GM19193 (cell line): ENCODE data around the gene MAEA.

Experiments used
- POLR2A ChIP-seq: IDR thresholded peaks from 4 replicates; pipeline ENCODE4 v1.6.1; 2011; ENCODE audit not compliant: insufficient read depth, insufficient read length; ENCODE audit errors: extremely low read depth

Gene MAEA

DNA sequence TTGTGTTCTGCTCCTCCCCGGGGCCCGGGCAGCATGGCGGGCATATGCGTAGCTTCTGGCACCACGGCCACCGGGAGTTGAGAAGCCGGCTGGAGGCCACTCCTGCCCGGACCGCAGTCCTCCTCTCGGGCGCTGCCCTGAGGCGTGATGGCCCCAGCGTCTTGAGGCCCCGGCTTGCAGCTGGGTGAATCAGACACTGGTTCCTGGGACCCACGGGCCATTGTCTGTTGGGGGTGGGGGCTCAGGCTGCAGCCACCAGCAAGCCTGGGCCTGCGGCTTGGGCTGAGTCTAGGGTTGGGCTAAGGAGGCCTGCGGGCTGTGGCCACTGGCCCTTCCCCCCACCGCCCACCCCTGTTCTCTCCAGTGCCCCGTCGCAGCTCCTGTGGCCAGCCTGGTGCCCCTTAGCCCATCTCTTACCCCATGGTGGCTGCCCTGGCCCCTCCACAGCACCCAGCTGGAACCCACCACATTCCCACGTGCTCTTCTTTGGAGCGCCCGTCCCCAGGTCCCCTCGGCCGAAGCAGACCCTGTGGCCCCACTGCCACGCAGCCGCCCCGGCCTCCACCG is 50.6 kb downstream of the MAEA start:
- no peak for TF ChIP-seq POLR2A

DNA sequence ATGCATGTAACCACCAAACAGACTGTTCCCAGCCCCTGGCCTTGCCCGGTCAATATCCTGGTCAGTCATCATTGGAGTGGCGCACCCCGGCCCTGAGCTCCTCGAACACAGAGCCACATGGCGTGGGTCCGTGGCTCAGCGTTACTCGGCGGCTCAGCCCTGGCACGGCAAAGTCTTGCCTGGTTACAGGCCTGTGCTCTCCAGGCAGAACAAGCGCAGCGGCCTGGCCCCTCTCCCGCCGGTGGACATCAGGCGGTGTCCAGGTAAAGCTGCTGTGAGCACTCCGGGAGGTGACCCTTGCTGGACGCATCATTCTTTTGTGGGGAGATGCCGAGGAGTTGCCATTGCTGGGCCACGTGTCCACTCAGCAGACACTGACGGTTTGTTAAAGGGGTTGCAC is 51.2 kb downstream of the MAEA start:
- TF ChIP-seq POLR2A: no peak

DNA sequence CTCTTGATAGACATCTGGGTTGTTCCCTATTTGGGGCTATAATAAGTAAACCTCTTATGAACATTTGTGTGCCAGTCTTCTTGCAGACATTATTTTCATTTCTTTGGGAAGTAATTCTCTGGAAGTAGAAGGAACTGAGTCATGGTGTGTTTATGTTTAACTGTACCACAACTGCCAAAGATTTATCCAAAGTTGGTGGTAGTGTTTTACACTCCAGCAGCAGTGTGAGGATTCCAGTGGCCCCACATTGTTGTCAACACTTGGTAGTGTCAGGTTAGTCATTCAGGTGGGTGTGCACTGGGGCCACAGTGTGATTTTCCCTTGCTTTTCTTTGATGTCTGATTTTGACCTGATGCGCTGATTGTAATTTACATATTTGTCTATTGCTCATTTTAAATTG is 52.3 kb downstream of the MAEA start:
- no peak for TF ChIP-seq POLR2A

DNA sequence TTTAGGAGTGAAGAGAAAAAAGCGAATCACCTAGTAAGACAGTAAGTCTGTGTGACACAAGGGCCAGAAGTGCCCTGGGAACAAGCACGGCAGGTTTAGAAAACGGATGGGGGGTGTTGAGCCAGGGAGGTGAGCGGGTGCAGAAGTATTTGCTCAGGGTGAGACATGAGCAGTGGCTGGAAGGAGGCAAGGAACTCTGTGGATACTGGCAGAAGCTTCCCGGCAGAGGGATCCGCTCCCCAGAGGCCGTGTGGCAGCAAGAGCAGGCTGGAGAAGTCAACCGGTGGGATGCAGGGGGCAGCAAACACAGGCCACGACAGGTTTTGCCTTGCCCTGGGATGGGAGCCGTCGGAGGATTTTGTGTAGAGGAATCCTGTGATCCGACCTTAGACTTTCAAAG is 55.0 kb downstream of the MAEA start:
- no peak for TF ChIP-seq POLR2A

DNA sequence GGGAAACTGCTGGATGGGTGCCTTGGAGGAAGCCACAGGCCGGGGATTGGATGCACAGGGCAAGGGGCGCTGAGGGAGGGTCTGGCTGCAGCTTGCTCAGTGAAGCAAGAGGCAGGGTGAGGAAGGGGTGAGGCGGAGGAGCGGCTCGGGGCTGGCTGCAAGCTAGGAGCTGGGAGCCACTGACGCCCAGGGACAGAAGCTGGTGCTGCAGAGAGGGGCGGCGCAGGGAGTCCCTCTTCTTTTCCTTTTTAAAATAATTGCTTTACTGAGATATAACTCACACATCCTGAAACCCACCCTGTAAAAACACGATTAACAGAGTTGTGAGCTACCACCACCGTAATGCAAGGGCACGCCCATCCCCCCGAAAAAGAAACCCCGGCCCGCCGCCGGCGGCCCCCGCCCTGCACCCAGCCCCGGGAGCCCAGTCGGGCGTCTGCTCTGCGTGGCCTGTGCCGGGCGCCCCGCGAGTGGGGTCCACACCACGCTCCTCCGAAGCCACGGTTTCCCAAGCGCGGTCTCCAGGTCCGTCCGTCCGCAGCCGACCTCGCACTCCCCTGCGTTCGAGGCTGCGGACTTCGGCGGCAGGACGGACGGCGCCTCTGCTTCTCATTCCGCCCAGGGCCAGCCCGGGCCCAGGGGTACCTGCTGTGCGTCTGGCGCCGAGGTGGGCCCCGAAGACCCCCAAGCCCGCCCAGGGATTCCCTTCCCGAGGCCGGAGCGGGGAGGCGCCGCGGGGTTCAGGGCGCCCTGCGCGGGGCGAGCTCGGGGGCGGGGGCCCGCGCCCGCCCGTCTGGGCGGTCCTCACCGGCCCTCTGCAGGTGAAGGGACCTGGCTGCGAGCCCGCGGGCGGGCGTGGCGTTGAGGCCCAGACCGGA is 56.5 kb downstream of the MAEA start:
- no peak for TF ChIP-seq POLR2A

DNA sequence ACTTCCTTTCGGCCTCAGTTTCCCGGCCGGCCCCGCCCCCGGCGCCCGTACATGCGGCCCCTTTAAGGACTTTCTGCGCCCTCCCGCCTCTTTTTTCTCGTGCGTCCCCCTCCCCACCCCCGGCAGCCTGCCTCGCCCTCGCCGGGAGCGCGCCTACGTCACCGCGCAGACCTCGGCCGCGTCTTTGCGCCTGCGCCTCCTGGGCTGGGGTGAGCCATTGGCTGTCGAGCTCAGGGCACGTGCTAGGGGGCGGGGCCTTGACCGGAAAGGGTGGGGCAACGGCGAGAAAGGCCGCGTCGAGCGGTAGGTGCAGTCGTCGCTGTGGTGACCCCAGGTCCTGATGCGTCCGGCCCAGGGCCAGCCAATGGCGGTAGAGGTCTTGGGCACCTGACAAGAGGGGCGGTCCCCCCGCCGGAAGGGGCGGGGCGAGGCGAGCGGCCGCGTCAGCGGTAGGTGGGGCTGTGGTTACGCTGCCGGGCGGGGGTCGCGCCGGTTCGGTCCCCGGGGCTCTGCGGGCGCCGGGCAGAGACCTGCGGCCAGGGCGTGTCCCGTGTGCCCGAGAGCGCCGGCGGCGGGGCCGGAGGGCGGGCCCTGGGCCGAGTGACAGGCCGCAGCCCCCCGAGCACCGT is 57.2 kb downstream of the MAEA start, which contains the start of gene UVSSA:
TSS of gene UVSSA (plus strand) at position 428 of the 629 bp plus-strand sequence. CDS start 884 bp downstream, outside the sequence.
- TF ChIP-seq POLR2A: peak; percentile 60

DNA sequence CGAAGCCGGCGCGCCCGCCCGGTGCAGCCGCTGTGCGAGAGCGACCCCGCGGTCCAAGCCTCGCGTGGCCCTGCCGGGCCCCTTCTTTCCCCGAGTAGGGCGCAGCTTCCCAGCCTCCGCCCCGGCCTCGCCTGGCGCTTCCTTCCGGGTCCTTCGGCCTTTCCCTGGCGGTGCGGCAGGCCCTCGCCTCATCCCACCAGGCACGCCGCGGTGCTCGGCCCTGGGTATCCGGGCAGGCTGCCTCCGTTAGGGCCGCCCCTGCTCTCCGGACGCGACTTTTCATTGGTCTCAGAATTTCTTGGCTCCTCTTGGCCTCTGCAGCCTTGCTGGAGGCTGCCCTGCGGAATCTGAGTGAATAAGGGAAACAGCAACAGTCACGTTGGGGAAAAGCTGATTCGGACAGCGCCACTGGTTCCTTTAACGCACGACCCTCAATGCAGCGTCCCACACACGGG is 57.7 kb downstream of the MAEA start:
- TF ChIP-seq POLR2A: no peak

DNA sequence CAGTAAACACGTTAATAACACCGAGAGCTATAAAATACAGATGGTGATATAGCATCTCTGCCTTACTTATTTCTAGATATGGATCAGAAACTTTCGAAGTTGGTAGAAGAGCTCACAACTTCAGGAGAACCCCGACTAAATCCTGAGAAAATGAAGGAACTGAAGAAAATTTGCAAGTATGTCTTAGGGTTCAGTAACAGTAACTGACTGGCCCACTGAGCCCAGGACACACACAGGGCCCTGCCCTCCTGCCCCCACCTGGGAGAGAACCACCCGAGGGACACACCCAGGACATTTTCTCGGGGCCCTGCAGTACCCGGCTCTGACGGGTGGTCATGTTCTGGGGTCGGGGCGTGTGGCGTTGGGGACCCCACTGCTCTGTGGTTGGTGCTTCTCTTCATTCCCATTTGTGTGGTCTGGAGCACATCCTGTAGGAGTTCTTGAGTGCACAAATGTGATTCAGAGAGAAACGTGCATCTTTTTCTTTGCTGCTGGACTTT is 58.4 kb downstream of the MAEA start:
- no peak for TF ChIP-seq POLR2A

DNA sequence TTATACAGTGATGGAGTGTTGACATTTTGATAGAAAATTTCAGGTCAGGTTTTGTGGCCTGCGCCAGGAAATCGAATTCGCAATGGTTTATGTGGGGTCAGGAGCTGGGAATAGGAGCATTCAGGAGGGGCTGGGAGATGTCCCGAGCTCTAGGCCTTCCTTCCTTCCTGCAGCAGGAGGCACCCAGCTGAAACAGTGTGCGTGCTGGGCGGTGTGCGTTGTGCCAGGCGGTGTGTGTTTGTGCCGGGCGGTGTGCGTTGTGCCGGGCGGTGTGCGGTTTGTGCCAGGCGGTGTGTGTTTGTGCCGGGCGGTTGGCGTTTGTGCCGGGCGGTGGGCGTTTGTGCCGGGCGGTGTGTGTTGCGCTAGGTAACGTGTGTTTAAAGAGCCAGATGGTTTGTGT is 59.1 kb downstream of the MAEA start:
- TF ChIP-seq POLR2A: no peak

DNA sequence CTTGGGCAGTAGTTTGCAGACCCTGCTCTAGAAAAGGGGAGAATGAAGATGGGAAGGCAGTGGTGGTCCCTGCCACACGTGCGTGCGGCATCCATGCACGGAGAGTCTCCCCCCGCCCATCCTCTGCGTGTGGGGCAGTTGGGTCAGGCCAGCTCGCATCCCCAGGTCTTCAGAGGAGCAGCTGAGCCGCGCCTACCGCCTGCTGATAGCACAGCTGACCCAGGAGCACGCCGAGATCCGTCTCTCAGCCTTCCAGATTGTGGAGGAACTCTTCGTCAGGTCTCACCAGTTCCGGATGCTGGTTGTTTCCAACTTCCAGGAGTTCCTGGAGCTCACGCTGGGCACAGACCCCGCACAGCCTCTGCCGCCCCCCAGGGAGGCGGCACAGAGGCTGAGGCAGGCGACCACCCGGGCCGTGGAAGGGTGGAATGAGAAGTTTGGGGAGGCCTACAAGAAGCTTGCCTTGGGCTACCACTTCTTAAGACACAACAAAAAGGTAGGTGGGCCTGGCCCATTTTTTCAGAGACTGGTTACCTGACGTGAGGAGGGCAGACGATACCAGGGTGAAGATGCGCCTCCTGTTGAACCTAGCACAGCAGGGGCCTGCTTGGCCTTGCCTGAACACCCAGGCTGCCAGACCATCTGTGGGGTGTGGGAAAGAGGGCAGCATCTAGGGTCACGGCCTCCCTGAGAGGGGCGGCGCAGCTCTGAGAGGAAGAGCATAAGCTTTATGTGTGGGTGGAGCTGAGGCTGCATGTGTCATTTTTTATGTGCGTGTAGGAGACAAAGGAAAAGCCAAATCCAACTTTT is 59.9 kb downstream of the MAEA start:
- TF ChIP-seq POLR2A: no peak

DNA sequence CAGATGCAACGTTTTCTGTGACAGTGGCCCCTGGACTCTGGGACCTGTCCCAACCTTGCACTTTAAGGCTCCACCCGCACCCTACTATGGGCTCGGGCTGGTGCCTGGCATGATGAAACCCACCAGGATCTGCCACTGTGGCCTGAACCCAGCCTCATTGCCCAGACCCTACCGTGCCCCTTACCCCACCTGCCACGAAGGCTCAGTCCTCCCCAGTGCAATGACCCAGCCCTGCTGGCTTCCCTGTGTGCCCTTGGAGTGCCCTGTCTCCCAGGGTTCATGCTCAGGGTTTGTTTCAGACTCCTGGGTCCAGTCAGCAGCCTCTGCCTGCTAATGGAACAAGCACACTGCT is 60.5 kb downstream of the MAEA start:
- TF ChIP-seq POLR2A: no peak

DNA sequence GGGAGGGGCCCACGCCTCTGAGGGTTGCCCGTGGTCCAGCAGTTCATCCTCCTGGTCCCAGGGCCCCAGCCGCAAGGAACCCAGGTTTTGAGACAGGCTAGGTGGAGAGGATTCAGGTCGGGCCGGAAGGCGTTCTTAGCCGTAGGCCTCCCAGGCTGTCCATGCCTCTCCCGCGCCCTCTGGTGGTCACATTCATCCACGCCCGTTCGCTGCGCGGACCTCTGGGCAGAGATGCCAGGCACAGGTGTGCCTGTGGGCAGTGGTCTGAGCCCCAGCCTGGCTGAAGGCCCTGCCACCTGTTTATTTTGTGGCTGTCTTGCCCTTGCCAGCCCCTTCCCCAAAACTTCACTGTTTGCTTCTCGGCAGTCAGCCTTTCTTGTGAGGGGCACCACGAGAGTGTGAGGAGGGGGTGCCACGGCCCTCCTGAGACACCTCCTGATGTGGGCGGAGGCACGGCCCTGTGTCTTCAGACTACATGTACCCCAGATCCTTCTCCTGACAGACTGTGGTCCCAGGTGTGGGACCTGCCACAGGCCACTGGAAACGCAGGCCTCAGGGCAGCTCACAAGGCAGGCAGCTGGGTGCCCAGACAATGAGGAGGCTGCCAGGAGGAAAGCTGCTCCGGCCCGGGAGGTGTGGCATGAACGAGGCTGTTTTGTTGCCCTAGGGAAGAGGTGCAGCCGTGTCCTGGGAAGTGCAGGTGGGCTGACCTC is 62.3 kb downstream of the MAEA start:
- TF ChIP-seq POLR2A: no peak

DNA sequence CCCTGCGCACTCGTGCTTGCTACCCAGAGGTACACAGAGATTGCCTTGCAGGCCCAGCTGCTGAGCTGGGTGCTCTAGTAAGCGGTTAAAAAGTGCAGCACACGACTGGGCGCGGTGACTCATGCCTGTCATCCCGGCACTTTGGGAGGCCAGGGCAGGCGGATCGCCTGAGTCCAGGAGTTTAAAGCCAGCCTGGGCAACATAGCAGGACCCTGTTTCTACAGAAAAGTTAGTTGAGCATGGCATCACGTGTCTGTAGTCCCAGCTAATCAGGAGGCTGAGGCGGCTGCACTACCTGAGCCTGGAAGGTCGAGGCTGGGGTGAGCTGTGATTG is 62.8 kb downstream of the MAEA start:
- TF ChIP-seq POLR2A: no peak
